GM19438 (cell line): ENCODE results near the gene VPS26C.
"Not testable (repeated sequence)": the region's sequence is repeated elsewhere in the genome, so short reads cannot be mapped to it uniquely, and the experiment has no call there.

ENCODE experiments used
- ATAC-seq: cut with Tn5 transposase; IDR thresholded peaks from one replicate; pipeline ENCODE4 v1.9.1; 2021; ENCODE audit warnings: low read depth; ENCODE audit not compliant: unreplicated experiment

Gene VPS26C

GRCh38 chr21:37267269-37268185 is at the start of gene VPS26C:
Gene VPS26C (minus strand): TSS chr21:37267334. CDS start chr21:37267294, 40 bp downstream.
- peak; percentile 88 for ATAC-seq

GRCh38 chr21:37316072-37316471 is 48.9 kb upstream of the VPS26C start:
- not testable (repeated sequence) for ATAC-seq

- no peak for ATAC-seq
These were observed 33.1 kb upstream of the VPS26C start for GRCh38 chr21:37300114-37300751.

DNA sequence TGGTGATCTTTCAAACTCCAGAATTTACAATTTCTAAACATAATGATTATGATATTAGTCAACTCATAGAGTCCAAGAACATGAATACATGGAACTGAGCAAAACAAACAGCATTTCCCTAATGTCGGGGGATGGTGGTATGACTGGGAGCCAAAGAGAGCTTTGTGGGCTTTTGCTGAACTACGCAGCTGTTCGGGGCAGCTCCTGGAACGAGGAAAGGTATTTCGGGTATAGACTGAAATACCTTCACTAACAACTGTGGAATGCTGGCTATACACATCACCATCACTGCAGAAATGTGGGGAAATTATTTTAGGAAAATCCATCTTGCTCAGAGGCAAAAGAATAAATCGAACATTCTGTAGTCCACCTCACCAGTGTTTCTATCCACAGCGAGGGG is 30.2 kb upstream of the VPS26C start:
- ATAC-seq: no peak

- ATAC-seq: no peak
These were observed 27.5 kb upstream of the VPS26C start for GRCh38 chr21:37294679-37295078.

DNA sequence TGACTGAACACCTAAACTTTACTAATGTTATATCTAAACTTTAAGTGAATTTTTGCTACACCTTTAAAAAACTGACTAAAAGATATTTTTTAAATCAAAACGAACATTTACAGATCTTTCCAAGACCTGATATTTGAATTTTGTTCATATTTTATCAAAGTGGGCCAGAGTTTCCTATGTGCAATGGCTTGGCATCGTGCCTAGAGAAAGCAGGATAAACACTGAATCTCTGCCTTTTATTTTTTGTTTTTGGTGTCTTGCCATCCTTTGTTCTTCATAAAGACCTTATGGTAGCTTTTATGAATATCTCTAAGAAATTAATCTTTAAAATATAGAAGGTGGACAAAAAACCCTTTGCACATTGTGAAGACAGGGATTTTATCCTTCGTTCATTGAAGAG is 25.8 kb upstream of the VPS26C start:
- no peak for ATAC-seq

- ATAC-seq: no peak
These were observed 24.9 kb upstream of the VPS26C start for GRCh38 chr21:37292041-37292440.

- not testable (repeated sequence) for ATAC-seq
These were observed 16.1 kb upstream of the VPS26C start for GRCh38 chr21:37283191-37283710.

DNA sequence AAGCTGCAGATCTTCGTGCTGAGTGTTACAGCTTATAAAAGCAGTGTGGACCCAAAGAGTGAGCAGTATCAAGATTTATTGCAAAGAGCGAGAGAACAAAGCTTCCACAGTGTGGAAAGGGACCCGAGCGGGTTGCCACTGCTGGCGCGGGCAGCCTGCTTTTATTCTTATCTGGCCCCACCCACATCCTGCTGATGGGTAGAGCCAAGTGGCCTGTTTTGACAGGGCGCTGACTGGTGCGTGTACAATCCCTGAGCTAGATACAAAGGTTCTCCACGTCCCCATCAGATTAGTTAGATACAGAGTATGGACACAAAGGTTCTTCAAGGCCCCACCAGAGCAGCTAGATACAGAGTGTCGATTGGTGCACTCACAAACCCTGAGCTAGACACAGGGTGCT is 15.5 kb upstream of the VPS26C start:
- not testable (repeated sequence) for ATAC-seq

DNA sequence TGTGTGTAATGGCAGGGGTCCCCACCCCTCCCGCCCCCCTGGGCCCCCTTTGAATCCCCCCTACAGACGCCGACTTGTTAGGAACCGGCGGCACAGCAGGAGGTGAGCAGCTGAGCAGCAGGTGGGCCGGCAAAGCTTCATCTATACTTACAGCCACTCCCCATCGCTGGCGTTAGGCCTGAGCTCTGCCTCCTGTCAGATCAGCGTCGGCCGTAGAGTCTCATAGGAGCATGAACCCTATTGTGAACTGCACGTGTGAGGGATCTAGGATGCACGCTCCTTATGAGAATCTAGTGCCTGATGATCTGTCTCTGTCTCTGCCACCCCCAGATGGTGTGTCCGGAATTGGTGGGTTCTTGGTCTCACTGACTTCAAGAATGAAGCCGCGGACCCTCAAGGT is 14.9 kb upstream of the VPS26C start:
- no peak for ATAC-seq

DNA sequence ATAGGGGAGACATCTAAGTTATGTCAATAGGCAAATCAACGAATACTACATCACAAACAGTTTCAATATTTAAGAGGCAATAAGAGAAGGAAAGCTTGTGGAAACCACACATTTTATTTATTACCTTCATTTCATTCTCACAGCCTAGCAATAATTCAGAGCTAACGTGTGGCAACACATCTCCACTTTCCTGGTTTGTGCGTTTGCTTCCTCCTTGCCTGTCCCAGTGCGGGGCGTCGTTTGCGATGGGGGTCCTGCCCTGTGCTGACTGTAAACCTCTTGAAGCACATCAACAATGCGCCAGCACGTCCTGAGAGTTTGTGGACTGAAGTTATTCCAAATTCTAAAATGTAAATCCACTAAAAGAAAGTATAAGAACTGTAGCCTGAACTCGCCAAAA is 14.4 kb upstream of the VPS26C start:
- ATAC-seq: no peak

- not testable (repeated sequence) for ATAC-seq
These were observed 12.1 kb upstream of the VPS26C start for GRCh38 chr21:37279271-37279670.

DNA sequence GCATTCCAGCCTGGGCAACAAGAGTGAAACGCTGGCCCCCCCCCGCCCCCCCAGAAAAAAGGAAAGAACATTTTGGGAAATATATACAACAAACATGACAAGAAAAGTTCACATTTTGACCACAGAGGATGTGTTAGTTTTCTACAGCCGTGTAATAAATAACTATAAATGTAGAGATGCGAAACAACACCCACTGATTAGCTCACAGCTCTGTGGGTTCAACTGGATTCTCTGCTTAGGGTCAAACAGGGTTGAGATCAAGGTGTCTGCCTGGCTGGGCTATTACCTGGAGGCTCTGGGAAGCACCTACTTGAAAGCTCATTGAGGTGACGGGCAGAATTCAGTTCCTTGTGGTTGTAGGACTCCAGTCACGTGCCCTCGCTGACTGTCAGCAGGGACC is 11.1 kb upstream of the VPS26C start:
- no peak for ATAC-seq

DNA sequence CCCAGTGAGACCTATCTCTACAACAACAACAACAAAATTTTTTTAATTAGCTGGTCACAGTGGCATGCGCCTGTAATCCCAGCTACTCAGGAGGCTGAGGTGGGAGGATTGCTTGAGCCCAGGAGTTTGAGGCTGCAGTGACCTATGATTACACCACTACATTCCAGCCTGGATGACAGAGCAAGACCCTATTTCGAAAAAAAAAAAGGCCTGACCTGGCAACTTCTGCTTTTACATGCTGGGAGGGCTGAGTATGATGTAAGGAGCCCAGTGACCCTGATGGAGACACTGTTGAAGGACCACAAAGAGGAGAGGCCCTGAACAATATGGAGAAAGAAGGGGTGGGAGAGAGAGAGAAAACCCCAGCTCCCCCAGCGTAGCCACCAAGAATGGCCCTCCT is 9.2 kb upstream of the VPS26C start:
- no peak for ATAC-seq

DNA sequence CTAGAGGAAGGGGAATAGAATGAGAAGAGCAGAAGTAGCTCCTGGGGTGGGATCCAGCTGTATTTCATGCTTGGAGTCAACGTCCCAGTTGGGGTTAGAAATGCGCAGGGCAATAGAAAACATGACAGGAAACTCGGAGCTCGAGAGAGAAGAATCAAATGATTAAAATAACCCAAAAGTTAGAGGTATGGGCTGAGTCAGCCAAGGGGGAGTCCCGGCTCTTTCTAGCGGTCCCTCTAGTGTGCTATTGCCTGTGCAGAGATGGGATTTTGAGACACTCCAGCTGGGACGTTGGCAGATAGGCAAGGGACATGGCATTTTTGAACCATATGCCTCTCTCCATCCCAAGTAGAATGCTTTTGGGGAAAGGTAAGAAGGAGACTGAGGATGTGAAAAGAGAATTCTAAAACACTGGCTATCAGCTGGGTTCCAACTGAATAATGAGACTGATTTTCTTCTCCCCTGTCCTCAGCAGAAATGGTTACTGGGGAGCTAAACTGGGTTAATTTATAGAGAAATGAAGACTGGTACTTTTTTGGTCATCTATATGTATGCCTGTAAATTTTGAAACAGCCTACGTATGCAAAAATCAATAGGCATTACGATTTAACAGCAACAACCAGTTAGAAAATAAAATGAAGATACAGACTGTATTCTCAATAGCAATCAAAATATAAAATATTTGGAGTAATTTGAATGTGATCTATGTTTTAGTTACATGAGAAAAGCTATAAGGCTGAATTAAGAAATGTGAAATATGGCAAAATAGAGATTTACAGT is 7.0 kb upstream of the VPS26C start:
- no peak for ATAC-seq

- ATAC-seq: no peak
These were observed 6.3 kb upstream of the VPS26C start for GRCh38 chr21:37273440-37273839.

GRCh38 chr21:37272897-37273296 is 5.8 kb upstream of the VPS26C start:
- no peak for ATAC-seq

DNA sequence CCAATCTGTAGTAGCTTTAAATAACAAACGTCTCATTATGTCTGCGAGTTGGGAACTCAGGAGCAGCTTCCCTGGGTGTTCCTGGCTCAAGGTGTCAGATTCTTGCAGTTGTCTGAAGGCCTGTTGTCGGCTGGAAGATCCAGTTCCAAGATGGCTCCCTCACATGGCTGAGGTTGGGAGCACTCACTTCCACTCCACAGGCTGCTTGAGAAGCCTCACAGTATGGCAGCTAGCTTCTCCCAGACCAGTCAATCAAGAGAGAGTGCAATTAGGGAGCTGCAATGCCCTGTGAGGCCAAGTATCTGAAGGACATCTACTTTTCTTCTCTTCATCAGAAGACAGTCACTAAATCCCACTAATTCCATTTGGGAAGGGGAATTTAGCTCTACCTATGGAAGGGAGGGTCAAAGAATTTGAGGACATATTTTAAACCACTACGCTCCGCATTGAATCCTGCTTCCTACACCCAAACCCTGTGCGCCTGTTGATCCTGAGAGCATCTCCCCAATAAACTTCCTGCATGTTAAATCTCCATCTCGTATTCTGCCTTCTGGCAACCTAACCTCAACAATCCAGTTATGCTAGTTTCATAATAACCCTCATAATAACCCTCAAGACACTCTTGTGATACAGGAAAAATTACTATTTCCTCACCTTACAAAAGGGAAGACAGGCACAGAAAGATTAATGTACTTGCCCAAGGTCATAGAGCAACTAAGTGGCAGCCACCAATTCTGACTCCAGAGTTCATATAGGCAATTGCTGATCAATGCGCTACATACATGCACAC is 3.6 kb upstream of the VPS26C start:
- ATAC-seq: no peak

DNA sequence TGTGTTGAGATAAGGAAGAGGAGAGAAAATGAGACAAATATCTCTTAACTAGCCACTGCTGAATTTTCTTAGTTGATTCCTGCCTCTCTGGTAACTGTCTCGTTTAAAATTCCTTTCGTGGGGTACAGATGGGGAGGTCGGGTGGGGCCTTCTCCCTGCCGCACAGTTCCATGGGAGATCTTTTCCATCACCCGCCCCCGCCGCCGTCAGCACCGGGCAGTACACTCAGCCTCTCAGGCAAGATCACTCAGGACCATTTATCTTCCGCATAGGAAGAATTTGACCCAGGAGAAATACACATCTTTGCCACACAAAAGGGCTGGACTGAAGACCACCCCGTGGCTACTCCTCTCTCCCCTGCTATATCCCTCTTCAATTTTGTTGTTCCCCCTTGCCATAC is 2.3 kb upstream of the VPS26C start:
- no peak for ATAC-seq

DNA sequence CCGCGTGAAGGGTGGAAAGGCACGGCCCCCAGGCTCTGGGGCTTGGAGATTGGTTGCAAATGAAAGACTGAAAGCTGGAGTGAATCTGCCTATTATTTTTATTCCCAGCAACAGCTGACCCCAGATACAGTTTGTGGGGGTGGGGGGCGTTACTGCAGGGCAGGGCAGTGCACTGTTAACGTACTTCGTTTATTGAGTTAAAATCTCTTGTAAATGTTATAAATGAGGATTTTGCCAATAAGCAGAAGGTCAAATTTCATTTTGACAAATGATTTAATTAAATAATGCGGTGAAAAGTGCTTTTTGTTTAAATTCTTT is 1.0 kb upstream of the VPS26C start:
- ATAC-seq: no peak
